Stimulated activated CD4-positive, alpha-beta T cell treated with anti-CD3 and anti-CD28 coated beads, Interleukin-12 subunit alpha, Interleukin-12 subunit beta, amount 100 ng/mL, for 24 hours (primary cell): ENCODE data around the gene PUM2.
A peak's percentile ranks its signal among the peaks of the same experiment; 100 is the strongest.
"Not testable (repeated sequence)": the region's sequence is repeated elsewhere in the genome, so short reads cannot be mapped to it uniquely, and the experiment has no call there.

Source experiments
- DNase-seq, 2 experiments: peaks; one replicate each; pipeline ENCODE4 v3.0.0-alpha.2; 2020; ENCODE audit warnings: low read depth in 2 of 2

The PUM2 gene

GRCh38 chr2:20350753-20351554, at the start of gene PUM2:
Gene PUM2 (minus strand): TSS chr2:20350844. CDS start chr2:20327360, 23,484 bp downstream.
- DNase-seq, result peak; percentile 84 to 91

- no peak for DNase-seq
Observed at GRCh38 chr2:20400306-20400705, 49.7 kb upstream of the PUM2 start.

GRCh38 chr2:20398956-20399567, 48.4 kb upstream of the PUM2 start:
- DNase-seq, result no peak

- DNase-seq, result no peak
Observed at GRCh38 chr2:20397811-20398447, 47.3 kb upstream of the PUM2 start.

- DNase-seq, result no peak
Observed at GRCh38 chr2:20396356-20397000, 45.8 kb upstream of the PUM2 start.

GRCh38 chr2:20393986-20394385, 43.3 kb upstream of the PUM2 start:
- DNase-seq, result no peak

GRCh38 chr2:20391951-20392699, 41.5 kb upstream of the PUM2 start:
- no peak for DNase-seq

GRCh38 chr2:20390524-20391123, 40.0 kb upstream of the PUM2 start:
- DNase-seq, result no peak

- no peak for DNase-seq
Observed at GRCh38 chr2:20384953-20385352, 34.3 kb upstream of the PUM2 start.

- no peak for DNase-seq
Observed at GRCh38 chr2:20382965-20383810, 32.5 kb upstream of the PUM2 start.

- DNase-seq, result no peak
Observed at GRCh38 chr2:20381457-20381856, 30.8 kb upstream of the PUM2 start.

GRCh38 chr2:20378891-20379519, 28.4 kb upstream of the PUM2 start:
- no peak for DNase-seq

- no peak for DNase-seq
Observed at GRCh38 chr2:20378341-20378740, 27.7 kb upstream of the PUM2 start.

GRCh38 chr2:20377741-20378140, 27.1 kb upstream of the PUM2 start:
- no peak for DNase-seq

- DNase-seq, result not testable (repeated sequence)
Observed at GRCh38 chr2:20374982-20375381, 24.3 kb upstream of the PUM2 start.

GRCh38 chr2:20372896-20373640, 22.4 kb upstream of the PUM2 start:
- no peak for DNase-seq

- DNase-seq, result no peak
Observed at GRCh38 chr2:20371323-20372025, 20.8 kb upstream of the PUM2 start.

- DNase-seq, result no peak
Observed at GRCh38 chr2:20370191-20370590, 19.5 kb upstream of the PUM2 start.
